Measurements from ENCODE around the gene RUNX1.

The RUNX1 gene

GRCh38 chr21:34939673-34940331 is 109.3 kb downstream of the RUNX1 start:
- peak; percentile 59 for DNase-seq (ENCODE audit: low read depth)

GRCh38 chr21:34938089-34938764 is 110.9 kb downstream of the RUNX1 start:
- H3K4me3 ChIP-seq (ENCODE audit: low read depth, low read length): no peak overlapping the region
- TF ChIP-seq, protein P1, sequence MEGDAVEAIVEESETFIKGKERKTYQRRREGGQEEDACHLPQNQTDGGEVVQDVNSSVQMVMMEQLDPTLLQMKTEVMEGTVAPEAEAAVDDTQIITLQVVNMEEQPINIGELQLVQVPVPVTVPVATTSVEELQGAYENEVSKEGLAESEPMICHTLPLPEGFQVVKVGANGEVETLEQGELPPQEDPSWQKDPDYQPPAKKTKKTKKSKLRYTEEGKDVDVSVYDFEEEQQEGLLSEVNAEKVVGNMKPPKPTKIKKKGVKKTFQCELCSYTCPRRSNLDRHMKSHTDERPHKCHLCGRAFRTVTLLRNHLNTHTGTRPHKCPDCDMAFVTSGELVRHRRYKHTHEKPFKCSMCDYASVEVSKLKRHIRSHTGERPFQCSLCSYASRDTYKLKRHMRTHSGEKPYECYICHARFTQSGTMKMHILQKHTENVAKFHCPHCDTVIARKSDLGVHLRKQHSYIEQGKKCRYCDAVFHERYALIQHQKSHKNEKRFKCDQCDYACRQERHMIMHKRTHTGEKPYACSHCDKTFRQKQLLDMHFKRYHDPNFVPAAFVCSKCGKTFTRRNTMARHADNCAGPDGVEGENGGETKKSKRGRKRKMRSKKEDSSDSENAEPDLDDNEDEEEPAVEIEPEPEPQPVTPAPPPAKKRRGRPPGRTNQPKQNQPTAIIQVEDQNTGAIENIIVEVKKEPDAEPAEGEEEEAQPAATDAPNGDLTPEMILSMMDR (IDR thresholded peaks at IDR 0.05; ENCODE audit: low read depth, low read length): no peak
- TF ChIP-seq, protein P2, sequence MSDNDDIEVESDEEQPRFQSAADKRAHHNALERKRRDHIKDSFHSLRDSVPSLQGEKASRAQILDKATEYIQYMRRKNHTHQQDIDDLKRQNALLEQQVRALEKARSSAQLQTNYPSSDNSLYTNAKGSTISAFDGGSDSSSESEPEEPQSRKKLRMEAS (IDR thresholded peaks at IDR 0.05; ENCODE audit: low read depth, low read length): no peak
- TF ChIP-seq MYC (IDR thresholded peaks at IDR 0.05; ENCODE audit: low read depth, low read length): no peak
- TF ChIP-seq POLR2A (IDR thresholded peaks at IDR 0.05; ENCODE audit: extremely low read depth, insufficient read length): no peak
- no peak for DNase-seq (ENCODE audit: low read depth)

More at GRCh38 chr21:34939673-34940331, 109.3 kb downstream of the RUNX1 start:
- H3K4me3 ChIP-seq (ENCODE audit: low read depth, low read length): no peak overlapping the region
- TF ChIP-seq, protein P2 (IDR thresholded peaks at IDR 0.05; ENCODE audit: low read depth, low read length): no peak
- TF ChIP-seq, protein P1 (IDR thresholded peaks at IDR 0.05; ENCODE audit: low read depth, low read length): no peak
- no peak for TF ChIP-seq MYC (IDR thresholded peaks at IDR 0.05; ENCODE audit: low read depth, low read length)
- no peak for TF ChIP-seq POLR2A (IDR thresholded peaks at IDR 0.05; ENCODE audit: extremely low read depth, insufficient read length)

DNA sequence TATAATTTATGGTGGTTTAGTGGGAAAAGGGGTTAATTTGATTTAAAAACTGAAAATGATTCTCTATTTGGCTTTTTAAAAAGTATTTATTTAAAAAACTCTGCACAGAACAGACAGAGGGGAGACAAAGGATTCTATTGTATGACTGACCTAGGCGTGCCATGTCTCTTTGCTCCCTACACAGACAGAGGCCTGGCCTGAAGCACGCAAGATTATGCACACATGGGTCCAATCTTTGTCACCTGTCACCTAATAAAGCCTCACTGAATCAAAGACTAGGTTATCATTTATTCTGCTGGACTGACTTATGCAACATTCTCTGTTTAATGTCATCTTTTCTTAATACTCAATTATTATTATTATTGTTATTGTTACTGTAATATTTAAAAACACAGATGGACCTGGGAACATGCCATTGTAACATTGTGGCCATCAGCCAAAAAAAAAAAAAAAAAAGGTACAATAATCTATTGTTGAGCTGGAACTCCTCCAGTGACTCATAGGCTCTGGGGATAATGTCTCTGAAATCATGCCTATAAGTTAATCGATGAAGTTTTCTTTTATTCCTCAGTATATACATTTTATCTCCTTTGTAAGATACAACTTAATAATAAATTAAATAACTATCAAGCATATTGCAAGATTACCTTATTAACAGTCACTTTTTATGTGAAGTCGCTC is 112.1 kb downstream of the RUNX1 start:
- no peak for DNase-seq (ENCODE audit: low read depth)
- TF ChIP-seq MYC (IDR thresholded peaks at IDR 0.05; ENCODE audit: low read depth, low read length) (no peak), POLR2A (IDR thresholded peaks at IDR 0.05; ENCODE audit: extremely low read depth, insufficient read length) (no peak)
- TF ChIP-seq, protein P1 (IDR thresholded peaks at IDR 0.05; ENCODE audit: low read depth, low read length): no peak
- TF ChIP-seq, protein P2 (IDR thresholded peaks at IDR 0.05; ENCODE audit: low read depth, low read length): no peak
- H3K4me3 ChIP-seq (ENCODE audit: low read depth, low read length): no peak overlapping the region

DNA sequence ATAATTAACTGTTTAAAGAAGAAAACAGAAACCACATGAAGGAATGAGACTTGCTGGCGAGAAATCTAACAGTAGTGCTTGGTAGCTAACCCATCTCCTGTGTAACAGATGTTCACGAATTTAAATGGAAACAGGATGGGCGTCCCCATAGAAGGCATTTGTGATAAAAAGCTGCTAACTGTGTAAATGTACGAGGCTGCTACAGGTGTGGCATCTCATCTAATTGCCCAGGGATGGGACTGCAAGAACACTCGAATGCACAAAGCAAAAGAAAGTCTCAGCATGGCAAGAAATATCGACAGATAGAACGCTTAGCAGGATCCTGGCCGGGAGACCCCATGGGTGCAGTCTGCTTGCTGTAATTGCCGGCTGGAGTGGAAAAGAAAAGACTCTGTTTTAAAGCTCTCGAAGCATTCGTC is 112.7 kb downstream of the RUNX1 start:
- H3K4me3 ChIP-seq (ENCODE audit: low read depth, low read length): no peak overlapping the region
- no peak for DNase-seq (ENCODE audit: low read depth)

DNA sequence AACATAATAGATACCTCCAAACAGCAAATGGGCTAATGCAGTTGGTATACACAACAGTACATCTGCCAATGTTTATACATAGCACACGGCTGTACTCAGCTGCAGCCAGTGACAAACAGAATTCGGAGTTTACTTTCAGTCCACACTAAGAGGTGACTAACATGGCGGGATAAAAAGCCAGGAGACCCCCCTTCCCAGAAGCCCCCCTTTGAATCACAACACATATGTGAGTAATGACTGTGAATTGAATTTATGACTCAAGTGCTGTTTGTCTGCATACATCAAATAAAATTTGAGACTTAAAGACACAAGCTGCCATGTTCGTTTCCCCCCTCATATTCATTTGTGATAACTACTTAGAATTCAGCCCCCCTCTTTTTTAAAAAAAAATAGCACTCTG is 113.2 kb downstream of the RUNX1 start:
- no peak overlapping the region for H3K4me3 ChIP-seq (ENCODE audit: low read depth, low read length)
- TF ChIP-seq MYC (IDR thresholded peaks at IDR 0.05; ENCODE audit: low read depth, low read length) (no peak), POLR2A (IDR thresholded peaks at IDR 0.05; ENCODE audit: extremely low read depth, insufficient read length) (no peak)
- TF ChIP-seq, protein P2 (IDR thresholded peaks at IDR 0.05; ENCODE audit: low read depth, low read length): no peak
- TF ChIP-seq, protein P1 (IDR thresholded peaks at IDR 0.05; ENCODE audit: low read depth, low read length): no peak
- no peak for DNase-seq (ENCODE audit: low read depth)

More for the DNA sequence above, 112.7 kb downstream of the RUNX1 start:
- no peak for TF ChIP-seq MYC (IDR thresholded peaks at IDR 0.05; ENCODE audit: low read depth, low read length)

DNA sequence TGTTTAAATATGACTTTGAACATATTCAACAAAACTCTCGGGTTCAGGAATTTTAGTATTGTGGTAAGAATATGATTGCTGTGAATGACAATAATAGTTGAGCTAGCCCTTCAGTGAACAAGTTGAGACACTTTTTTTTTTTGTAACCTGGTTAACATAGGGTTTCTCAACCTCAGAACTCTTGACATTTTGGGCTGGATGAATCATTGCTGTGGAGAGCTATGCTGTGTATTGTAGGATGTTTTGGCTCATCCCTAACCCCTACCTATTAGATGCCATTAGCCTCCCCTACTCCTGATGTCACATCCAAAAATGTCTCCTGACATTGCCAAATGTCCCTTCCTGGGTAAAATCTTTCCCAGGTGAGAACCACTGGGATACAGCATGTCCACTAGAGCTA is 113.7 kb downstream of the RUNX1 start:
- DNase-seq (ENCODE audit: low read depth): no peak
- H3K4me3 ChIP-seq (ENCODE audit: low read depth, low read length): no peak overlapping the region
- TF ChIP-seq, protein P2 (IDR thresholded peaks at IDR 0.05; ENCODE audit: low read depth, low read length): no peak
- TF ChIP-seq MYC (IDR thresholded peaks at IDR 0.05; ENCODE audit: low read depth, low read length) (no peak), POLR2A (IDR thresholded peaks at IDR 0.05; ENCODE audit: extremely low read depth, insufficient read length) (no peak)
- TF ChIP-seq, protein P1 (IDR thresholded peaks at IDR 0.05; ENCODE audit: low read depth, low read length): no peak
